ENCODE measurements around the gene PLA2G12A. TPM values are rescaled to one million over a fixed set of nuclear protein-coding genes. Genes with fewer than 3 reads are reported as not detected.

PLA2G12A gene
- total RNA-seq, 4 donors from 2014 or later, result 16.6 to 110 (median 27.1) TPM

- WGBS, 2 donors (ENCODE audit: low coverage in 1 of 2), result 87% methylated on average over 6 of the region's 10 CpGs; no CpG with 5 or more reads in 1 of the 2 donors
Measured at GRCh38 chr4:109738104-109738872, 8.4 kb upstream of the PLA2G12A start.

GRCh38 chr4:109735566-109736365, 5.9 kb upstream of the PLA2G12A start:
- 76 to 78% methylated on average over 6 to 7 of the region's 7 CpGs for WGBS, 2 donors (ENCODE audit: low coverage in 1 of 2)
- no peak for TF ChIP-seq EP300 (IDR thresholded peaks at IDR 0.05)
- no peak for TF ChIP-seq POLR2A (IDR thresholded peaks at IDR 0.05)
- no peak for TF ChIP-seq POLR2AphosphoS5 (IDR thresholded peaks at IDR 0.05)
- no peak for TF ChIP-seq CTCF (IDR thresholded peaks at IDR 0.05)
- Histone ChIP-seq H3K27me3 (peaks cover 5% of the 10 kb centered on the region), H3K36me3 (no peaks in the 10 kb centered on the region), H3K9me3 (no peaks in the 10 kb centered on the region), H3K4me1 (no peaks in the 10 kb centered on the region), H3K27ac (no peak overlapping the region), H3K4me3 (no peak overlapping the region)
- no peak for ATAC-seq

More at GRCh38 chr4:109738104-109738872, 8.4 kb upstream of the PLA2G12A start:
- no peak overlapping the region for H3K4me3 ChIP-seq
- no peaks in the 10 kb centered on the region for H3K36me3 ChIP-seq
- H3K9me3 ChIP-seq, result no peaks in the 10 kb centered on the region
- TF ChIP-seq CTCF (IDR thresholded peaks at IDR 0.05) (no peak), EP300 (IDR thresholded peaks at IDR 0.05) (no peak), POLR2AphosphoS5 (IDR thresholded peaks at IDR 0.05) (no peak), POLR2A (IDR thresholded peaks at IDR 0.05) (no peak)
- H3K27ac ChIP-seq, result no peak overlapping the region
- peaks cover 5% of the 10 kb centered on the region for H3K27me3 ChIP-seq
- H3K4me1 ChIP-seq, result no peaks in the 10 kb centered on the region
- ATAC-seq, result no peak

- Histone ChIP-seq H3K9me3 (no peaks in the 10 kb centered on the region), H3K4me1 (peaks cover 0 to 7% (median 3%) of the 10 kb centered on the region in 3 donors), H3K27ac (no peak overlapping the region), H3K4me3 (no peak overlapping the region), H3K36me3 (no peaks in the 10 kb centered on the region), H3K27me3 (peaks cover 4% of the 10 kb centered on the region)
- ATAC-seq, result no peak
- 86 to 94% methylated on average over 2 to 5 of the region's 5 CpGs for WGBS, 2 donors (ENCODE audit: low coverage in 1 of 2)
- TF ChIP-seq CTCF (IDR thresholded peaks at IDR 0.05) (no peak), POLR2AphosphoS5 (IDR thresholded peaks at IDR 0.05) (no peak), EP300 (IDR thresholded peaks at IDR 0.05) (no peak)
Measured at GRCh38 chr4:109733728-109734127, 3.9 kb upstream of the PLA2G12A start.

GRCh38 chr4:109730619-109731545, 1.0 kb upstream of the PLA2G12A start:
- H3K4me3 ChIP-seq, result peak overlapping the region; percentile 86 to 87
- H3K9me3 ChIP-seq, result no peaks in the 10 kb centered on the region
- H3K36me3 ChIP-seq, result no peaks in the 10 kb centered on the region
- H3K27ac ChIP-seq, result peak overlapping the region; percentile 57 to 87 (median 68)
- TF ChIP-seq EP300 (IDR thresholded peaks at IDR 0.05), result no peak
- no peak for TF ChIP-seq CTCF (IDR thresholded peaks at IDR 0.05)
- TF ChIP-seq POLR2AphosphoS5 (IDR thresholded peaks at IDR 0.05), result no peak
- no peak for TF ChIP-seq POLR2A (IDR thresholded peaks at IDR 0.05)
- no peaks in the 10 kb centered on the region for H3K27me3 ChIP-seq
- peaks cover 0 to 17% (median 3%) of the 10 kb centered on the region in 3 donors for H3K4me1 ChIP-seq
- ATAC-seq, result no peak
- 68 to 73% methylated on average over 7 to 16 of the region's 21 CpGs for WGBS, 2 donors (ENCODE audit: low coverage in 1 of 2)

Data from gastroesophageal sphincter (tissue), 4 donors.